ENCODE results near the gene DOCK2. TPM values are rescaled to one million over a fixed set of nuclear protein-coding genes. Genes with fewer than 3 reads are reported as not detected.

DOCK2 gene
- total RNA-seq, 6 donors from 2014 or later = 46.7 to 150 (median 73.8) TPM

DNA sequence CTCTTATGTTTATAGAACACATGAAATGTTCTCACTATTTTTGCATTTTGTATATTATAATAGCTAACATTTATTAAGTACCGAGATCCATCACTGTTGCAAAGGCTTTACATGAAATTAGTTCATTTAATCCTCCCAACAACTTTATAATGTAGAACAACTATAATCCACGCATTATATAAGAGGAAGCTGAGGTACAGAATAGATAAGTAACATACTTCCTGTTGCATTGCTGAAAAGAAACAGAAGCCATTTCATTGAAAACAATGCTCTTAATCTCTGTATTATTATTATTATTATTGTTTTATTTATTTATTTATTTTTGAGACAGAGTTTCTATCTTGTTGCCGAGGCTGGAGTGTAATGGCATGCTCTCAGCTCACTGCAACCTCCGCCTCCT, 351.1 kb downstream of the DOCK2 start:
- H3K4me1 ChIP-seq = no peaks in the 10 kb centered on the region
- no peaks in the 10 kb centered on the region for H3K9me3 ChIP-seq
- DNase-seq (no peak), ATAC-seq (ENCODE audit: low FRiP score in 2 of 2) (no peak)
- peaks cover 0 to 6% (median 0%) of the 10 kb centered on the region in 4 donors for H3K36me3 ChIP-seq
- H3K27ac ChIP-seq = no peak overlapping the region
- TF ChIP-seq POLR2AphosphoS5 (IDR thresholded peaks at IDR 0.05) (no peak), EP300 (IDR thresholded peaks at IDR 0.05) (no peak), POLR2A (IDR thresholded peaks at IDR 0.05) (no peak)
- TF ChIP-seq, protein P1, sequence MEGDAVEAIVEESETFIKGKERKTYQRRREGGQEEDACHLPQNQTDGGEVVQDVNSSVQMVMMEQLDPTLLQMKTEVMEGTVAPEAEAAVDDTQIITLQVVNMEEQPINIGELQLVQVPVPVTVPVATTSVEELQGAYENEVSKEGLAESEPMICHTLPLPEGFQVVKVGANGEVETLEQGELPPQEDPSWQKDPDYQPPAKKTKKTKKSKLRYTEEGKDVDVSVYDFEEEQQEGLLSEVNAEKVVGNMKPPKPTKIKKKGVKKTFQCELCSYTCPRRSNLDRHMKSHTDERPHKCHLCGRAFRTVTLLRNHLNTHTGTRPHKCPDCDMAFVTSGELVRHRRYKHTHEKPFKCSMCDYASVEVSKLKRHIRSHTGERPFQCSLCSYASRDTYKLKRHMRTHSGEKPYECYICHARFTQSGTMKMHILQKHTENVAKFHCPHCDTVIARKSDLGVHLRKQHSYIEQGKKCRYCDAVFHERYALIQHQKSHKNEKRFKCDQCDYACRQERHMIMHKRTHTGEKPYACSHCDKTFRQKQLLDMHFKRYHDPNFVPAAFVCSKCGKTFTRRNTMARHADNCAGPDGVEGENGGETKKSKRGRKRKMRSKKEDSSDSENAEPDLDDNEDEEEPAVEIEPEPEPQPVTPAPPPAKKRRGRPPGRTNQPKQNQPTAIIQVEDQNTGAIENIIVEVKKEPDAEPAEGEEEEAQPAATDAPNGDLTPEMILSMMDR (IDR thresholded peaks at IDR 0.05) = no peak
- no peaks in the 10 kb centered on the region for H3K27me3 ChIP-seq
- no peak overlapping the region for H3K4me3 ChIP-seq
- 76 to 78% methylated on average over 4 of the region's 4 CpGs for WGBS, 2 donors

DNA sequence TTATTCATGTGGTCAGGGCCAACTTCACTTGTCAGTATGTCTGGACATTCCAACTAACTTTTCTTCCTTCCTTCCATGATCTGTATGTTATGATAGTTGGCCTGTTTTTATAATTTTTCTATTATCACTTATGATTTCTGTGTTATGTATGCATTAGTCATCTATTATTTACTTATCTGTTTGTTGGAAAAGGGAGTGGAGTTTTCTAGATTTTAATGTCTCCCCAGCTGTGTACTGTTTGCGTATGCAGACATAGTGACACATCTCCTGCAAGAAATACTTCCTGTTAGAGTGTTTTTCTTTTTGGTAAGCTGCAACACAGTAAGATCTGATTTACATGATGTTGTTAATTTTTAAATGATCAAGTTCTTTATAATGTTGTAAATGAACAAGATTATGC, 351.9 kb downstream of the DOCK2 start:
- no peaks in the 10 kb centered on the region for H3K9me3 ChIP-seq
- no peak for DNase-seq
- peaks cover 0 to 6% (median 0%) of the 10 kb centered on the region in 4 donors for H3K36me3 ChIP-seq
- no peak for ATAC-seq (ENCODE audit: low FRiP score in 2 of 2)
- no peak overlapping the region for H3K4me3 ChIP-seq
- no peaks in the 10 kb centered on the region for H3K4me1 ChIP-seq
- H3K27me3 ChIP-seq = no peaks in the 10 kb centered on the region
- H3K27ac ChIP-seq = no peak overlapping the region
- WGBS, 2 donors = 88 to 100% methylated on average over 1 of the region's 1 CpG
- TF ChIP-seq POLR2AphosphoS5 (IDR thresholded peaks at IDR 0.05) = no peak
- TF ChIP-seq, protein P1 (IDR thresholded peaks at IDR 0.05) = no peak
- TF ChIP-seq POLR2A (IDR thresholded peaks at IDR 0.05) = no peak
- no peak for TF ChIP-seq EP300 (IDR thresholded peaks at IDR 0.05)

DNA sequence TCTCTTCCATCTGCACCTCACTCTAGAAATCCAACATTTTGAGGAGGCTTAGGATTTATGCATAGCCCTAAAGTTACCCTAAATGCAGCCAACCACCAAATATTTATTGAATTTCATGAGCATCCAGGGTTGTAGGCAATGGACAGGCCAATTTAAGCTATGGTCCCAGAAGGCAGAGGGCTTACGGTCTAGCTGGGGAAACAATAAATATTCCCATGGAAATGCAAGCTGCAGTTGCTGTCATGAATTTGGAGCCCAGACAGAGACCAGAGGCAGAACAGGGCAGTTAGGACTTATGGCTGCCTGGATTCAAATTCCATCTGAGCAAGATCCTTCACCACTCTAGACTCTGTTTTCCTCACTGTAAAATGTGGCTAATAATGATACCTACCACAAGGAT, 352.3 kb downstream of the DOCK2 start:
- no peak overlapping the region for H3K4me3 ChIP-seq
- H3K27ac ChIP-seq = no peak overlapping the region
- TF ChIP-seq, protein P1 (IDR thresholded peaks at IDR 0.05) = no peak
- TF ChIP-seq POLR2AphosphoS5 (IDR thresholded peaks at IDR 0.05) (no peak), POLR2A (IDR thresholded peaks at IDR 0.05) (no peak), EP300 (IDR thresholded peaks at IDR 0.05) (no peak)
- ATAC-seq (ENCODE audit: low FRiP score in 2 of 2) (no peak), DNase-seq (no peak)
- no peaks in the 10 kb centered on the region for H3K27me3 ChIP-seq
- no peaks in the 10 kb centered on the region for H3K4me1 ChIP-seq
- WGBS, 2 donors = 93 to 100% methylated on average over 1 of the region's 1 CpG
- no peaks in the 10 kb centered on the region for H3K9me3 ChIP-seq
- peaks cover 0 to 5% (median 0%) of the 10 kb centered on the region in 4 donors for H3K36me3 ChIP-seq

DNA sequence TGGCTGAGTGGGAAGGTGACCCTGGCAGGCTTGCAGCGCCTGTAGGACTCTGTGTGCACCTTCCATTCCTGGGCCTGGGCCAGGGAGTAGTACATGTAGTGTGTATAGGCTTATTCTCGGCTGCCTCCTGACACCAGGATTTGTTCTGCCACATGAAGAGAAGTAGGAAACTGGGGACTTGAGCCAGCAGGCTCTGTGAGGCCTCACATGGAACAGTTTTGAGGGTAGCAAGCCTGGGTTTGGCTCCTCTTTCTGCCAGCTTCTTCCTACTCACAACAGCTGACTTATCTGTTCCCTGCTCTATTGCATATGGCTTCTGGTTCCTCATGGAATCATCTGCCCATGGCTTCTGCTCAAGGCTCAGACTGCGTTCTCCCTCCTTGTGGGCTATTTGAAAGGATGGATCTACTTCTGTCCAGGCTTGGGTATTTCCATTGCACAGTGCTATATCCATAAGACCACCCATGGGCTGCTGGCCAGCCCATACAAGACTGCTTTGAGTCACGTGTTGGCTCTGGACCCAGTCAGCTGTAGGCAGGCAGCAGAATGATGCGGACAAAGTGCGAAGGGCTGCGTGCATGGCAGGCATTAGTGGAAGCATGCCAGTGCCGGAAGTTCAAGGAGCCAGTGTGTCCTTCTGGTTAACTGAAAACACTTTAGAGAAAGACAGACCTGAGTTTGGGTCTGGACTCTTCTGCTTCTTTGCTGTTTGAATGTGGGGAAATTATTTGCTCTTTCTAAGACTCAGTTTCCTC, 354.2 kb downstream of the DOCK2 start:
- WGBS, 2 donors = 96 to 98% methylated on average over 6 to 8 of the region's 8 CpGs
- TF ChIP-seq EP300 (IDR thresholded peaks at IDR 0.05) (no peak), POLR2A (IDR thresholded peaks at IDR 0.05) (no peak), POLR2AphosphoS5 (IDR thresholded peaks at IDR 0.05) (no peak)
- TF ChIP-seq, protein P1 (IDR thresholded peaks at IDR 0.05) = no peak
- no peaks in the 10 kb centered on the region for H3K36me3 ChIP-seq
- no peaks in the 10 kb centered on the region for H3K9me3 ChIP-seq
- H3K27me3 ChIP-seq = no peaks in the 10 kb centered on the region
- peak in 1 of 2 donors; percentile 7 for DNase-seq
- ATAC-seq (ENCODE audit: low FRiP score in 2 of 2) = peak in 1 of 2 donors; percentile 37
- no peak overlapping the region for H3K27ac ChIP-seq
- no peaks in the 10 kb centered on the region for H3K4me1 ChIP-seq
- no peak overlapping the region for H3K4me3 ChIP-seq

All from upper lobe of left lung (tissue), 6 donors.